Neural progenitor cell (in vitro differentiated cells): ENCODE results near the gene FHOD3. TPM values are rescaled to one million over a fixed set of nuclear protein-coding genes. Genes with fewer than 3 reads are reported as not detected.

ENCODE experiments used
- DNase-seq: peaks from one replicate; pipeline ENCODE4 v3.0.0-alpha.2; 2016; ENCODE audit warnings: low spot score
- H2AFZ ChIP-seq: fragments of 200-600 bp; sonication (generic); replicated peaks from 2 replicates; pipeline ENCODE4 v1.6.1; 2016; ENCODE audit warnings: antibody characterized with exemption
- H3F3A ChIP-seq: fragments of 200-600 bp; sonication (generic); 2 replicates; pipeline ENCODE4 v1.6.1; 2016; ENCODE audit warnings: antibody characterized with exemption, low read depth
- H3K27ac ChIP-seq: fragments of 200-600 bp; sonication (generic); 2 replicates; pipeline ENCODE4 v1.5.1; 2016; ENCODE audit warnings: mild to moderate bottlenecking
- H3K27me3 ChIP-seq: fragments of 200-600 bp; sonication (generic); 2 replicates; pipeline ENCODE4 v1.6.1; 2016; ENCODE audit warnings: mild to moderate bottlenecking, moderate library complexity
- H3K36me3 ChIP-seq: fragments of 200-600 bp; sonication (generic); 2 replicates; pipeline ENCODE4 v1.5.1; 2016
- H3K4me1 ChIP-seq: fragments of 200-600 bp; sonication (generic); 2 replicates; pipeline ENCODE4 v1.6.1; 2016; ENCODE audit warnings: mixed run types
- H3K4me2 ChIP-seq: fragments of 200-600 bp; sonication (generic); 2 replicates; pipeline ENCODE4 v1.6.1; 2016
- H3K4me3 ChIP-seq: fragments of 200-600 bp; sonication (generic); 2 replicates; pipeline ENCODE4 v1.5.1; 2016
- H3K79me2 ChIP-seq: fragments of 200-600 bp; sonication (generic); 2 replicates; pipeline ENCODE4 v1.6.1; 2016; ENCODE audit warnings: low read depth
- H3K9ac ChIP-seq: fragments of 200-600 bp; sonication (generic); 2 replicates; pipeline ENCODE4 v1.6.1; 2016
- H3K9me3 ChIP-seq: fragments of 200-600 bp; sonication (generic); 2 replicates; pipeline ENCODE4 v1.5.1; 2016; ENCODE audit warnings: low read depth
- H4K20me1 ChIP-seq: fragments of 200-600 bp; sonication (generic); 2 replicates; pipeline ENCODE4 v1.6.1; 2016; ENCODE audit warnings: low read depth
- H3K27ac Mint-ChIP-seq: 3 replicates; pipeline ENCODE4 v1.8.0; 2021; ENCODE audit warnings: mixed read lengths
- H3K27me3 Mint-ChIP-seq: 2 replicates; pipeline ENCODE4 v1.8.0; 2022; ENCODE audit warnings: low read depth, mild to moderate bottlenecking, inconsistent platforms, moderate library complexity, mixed read lengths; ENCODE audit not compliant: insufficient read depth
- H3K36me3 Mint-ChIP-seq: 3 replicates; pipeline ENCODE4 v1.8.0; 2021; ENCODE audit warnings: mixed read lengths
- H3K4me1 Mint-ChIP-seq: 3 replicates; pipeline ENCODE4 v1.8.0; 2021; ENCODE audit warnings: mixed read lengths
- H3K4me3 Mint-ChIP-seq: 3 replicates; pipeline ENCODE4 v1.8.0; 2021; ENCODE audit warnings: mild to moderate bottlenecking, moderate library complexity, mixed read lengths
- H3K9me3 Mint-ChIP-seq: 3 replicates; pipeline ENCODE4 v1.8.0; 2020; ENCODE audit warnings: mixed read lengths
- CTCF ChIP-seq: fragments of 200-600 bp; sonication (generic); IDR thresholded peaks from 2 replicates; pipeline ENCODE4 v1.5.1; 2017; ENCODE audit warnings: antibody characterized with exemption, mild to moderate bottlenecking
- EZH2 ChIP-seq: fragments of 200-600 bp; sonication (generic); IDR thresholded peaks from 2 replicates; pipeline ENCODE4 v1.6.1; 2017; ENCODE audit warnings: antibody characterized with exemption, mild to moderate bottlenecking, moderate library complexity
- EZH2phosphoT487 ChIP-seq: fragments of 200-600 bp; sonication (generic); IDR thresholded peaks from 2 replicates; pipeline ENCODE4 v1.6.1; 2017; ENCODE audit warnings: antibody characterized with exemption
- total RNA-seq: library from RNA; depleted of rRNA; stranded (reverse); fragments of >200 nt; gene quantifications from 2 replicates; pipeline ENCODE4 v1.2.3, GENCODE V29; 2015; ENCODE audit warnings: low replicate concordance

The FHOD3 gene
- total RNA-seq, 1 donor from 2014 or later = 69.7 TPM

DNA sequence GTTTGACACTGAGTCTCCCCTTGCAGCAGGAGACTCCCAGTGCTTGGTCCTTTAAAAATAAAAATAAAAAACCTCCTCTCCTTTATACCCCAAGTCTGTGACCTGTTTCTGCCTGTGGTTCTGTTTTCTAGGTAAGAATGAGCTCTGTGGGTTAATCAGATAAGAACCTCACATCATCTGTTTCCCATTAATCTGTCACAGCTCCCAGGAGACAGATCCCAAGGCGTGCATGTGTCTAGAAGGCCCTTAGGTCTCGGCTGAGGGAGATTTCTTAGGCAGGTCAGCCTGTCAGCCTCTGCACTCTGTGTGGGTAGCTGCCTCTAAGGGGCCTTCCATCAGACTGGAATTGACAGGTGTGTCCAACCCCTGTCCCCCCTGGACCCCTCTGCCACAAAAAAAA is 80.7 kb downstream of the FHOD3 start:
- Histone ChIP-seq H3K9me3 (no peaks in the 10 kb centered on the region), H3K36me3 (no peaks in the 10 kb centered on the region), H3K4me2 (no peak overlapping the region), H3K4me3 (no peak overlapping the region), H3K4me1 (peaks cover 15% of the 10 kb centered on the region), H4K20me1 (peaks cover 72% of the 10 kb centered on the region), H3K27me3 (no peaks in the 10 kb centered on the region), H2AFZ (no peak overlapping the region), H3K27ac (no peak overlapping the region), H3K79me2 (peaks cover 37% of the 10 kb centered on the region), H3K9ac (no peak overlapping the region), H3F3A (no peaks in the 10 kb centered on the region)
- Mint-ChIP-seq H3K27me3 (no peaks in the 10 kb centered on the region), H3K36me3 (peaks cover 9% of the 10 kb centered on the region), H3K4me3 (no peak overlapping the region), H3K27ac (peak overlapping the region; percentile 22), H3K9me3 (no peaks in the 10 kb centered on the region), H3K4me1 (peaks cover 12% of the 10 kb centered on the region)
- no peak for DNase-seq
- TF ChIP-seq EZH2phosphoT487 = no peak
- no peak for TF ChIP-seq CTCF

DNA sequence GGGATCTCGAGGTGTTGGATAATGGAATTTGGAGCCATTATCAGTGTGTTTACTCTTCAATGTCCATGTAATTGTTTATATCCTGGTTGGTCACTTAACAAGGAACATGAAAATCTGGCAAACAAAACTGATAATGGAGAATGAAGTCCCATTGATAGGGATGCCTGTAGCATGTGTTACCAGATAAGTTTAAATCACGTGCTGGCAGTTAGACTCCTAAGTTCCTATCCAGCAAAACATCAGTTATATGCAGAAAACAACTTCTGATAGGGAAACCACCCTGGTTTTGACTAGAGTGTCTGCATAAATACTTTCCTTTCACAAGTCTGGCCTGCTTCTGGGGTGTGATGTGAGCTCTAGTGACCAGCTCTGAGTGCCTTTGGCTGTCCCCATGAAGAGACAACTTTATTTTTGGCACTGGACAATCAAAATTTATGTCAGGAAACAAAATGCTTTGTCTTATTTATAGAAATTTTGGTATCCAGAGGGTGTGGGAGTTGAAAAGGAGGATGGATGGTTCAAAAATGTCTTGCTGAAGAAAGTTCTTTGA is 82.0 kb downstream of the FHOD3 start:
- DNase-seq = no peak
- H3K36me3 Mint-ChIP-seq = peaks cover 8% of the 10 kb centered on the region
- no peak overlapping the region for H3K27ac Mint-ChIP-seq

GRCh38 chr18:36380173-36380827 is 82.8 kb downstream of the FHOD3 start:
- peaks cover 12% of the 10 kb centered on the region for H3K4me1 Mint-ChIP-seq
- no peak overlapping the region for H3K4me3 ChIP-seq
- H3K9me3 Mint-ChIP-seq = no peaks in the 10 kb centered on the region
- no peak overlapping the region for H3K27ac Mint-ChIP-seq
- H3K4me2 ChIP-seq = no peak overlapping the region
- no peaks in the 10 kb centered on the region for H3F3A ChIP-seq
- no peaks in the 10 kb centered on the region for H3K27me3 ChIP-seq
- no peak for TF ChIP-seq EZH2
- H3K36me3 Mint-ChIP-seq = peaks cover 9% of the 10 kb centered on the region
- peaks cover 54% of the 10 kb centered on the region for H3K79me2 ChIP-seq
- H3K9me3 ChIP-seq = no peaks in the 10 kb centered on the region
- H3K9ac ChIP-seq = no peak overlapping the region
- H4K20me1 ChIP-seq = peaks cover 66% of the 10 kb centered on the region
- no peak for DNase-seq
- no peaks in the 10 kb centered on the region for H3K36me3 ChIP-seq
- peaks cover 13% of the 10 kb centered on the region for H3K4me1 ChIP-seq
- H3K27me3 Mint-ChIP-seq = no peaks in the 10 kb centered on the region
- H3K4me3 Mint-ChIP-seq = no peak overlapping the region
- no peak overlapping the region for H2AFZ ChIP-seq
- no peak overlapping the region for H3K27ac ChIP-seq

More for the DNA sequence above, 82.0 kb downstream of the FHOD3 start:
- Histone ChIP-seq H3K27me3 (no peaks in the 10 kb centered on the region), H3K36me3 (no peaks in the 10 kb centered on the region), H3K9ac (no peak overlapping the region), H3K4me1 (peaks cover 15% of the 10 kb centered on the region), H3F3A (no peaks in the 10 kb centered on the region), H3K79me2 (peaks cover 50% of the 10 kb centered on the region), H4K20me1 (peaks cover 72% of the 10 kb centered on the region), H3K4me3 (no peak overlapping the region), H3K27ac (no peak overlapping the region), H3K4me2 (no peak overlapping the region), H2AFZ (no peak overlapping the region), H3K9me3 (no peaks in the 10 kb centered on the region)
- Mint-ChIP-seq H3K9me3 (no peaks in the 10 kb centered on the region), H3K27me3 (no peaks in the 10 kb centered on the region), H3K4me3 (no peak overlapping the region), H3K4me1 (peaks cover 12% of the 10 kb centered on the region)
- TF ChIP-seq EZH2phosphoT487 = no peak
- no peak for TF ChIP-seq CTCF
- no peak for TF ChIP-seq EZH2

DNA sequence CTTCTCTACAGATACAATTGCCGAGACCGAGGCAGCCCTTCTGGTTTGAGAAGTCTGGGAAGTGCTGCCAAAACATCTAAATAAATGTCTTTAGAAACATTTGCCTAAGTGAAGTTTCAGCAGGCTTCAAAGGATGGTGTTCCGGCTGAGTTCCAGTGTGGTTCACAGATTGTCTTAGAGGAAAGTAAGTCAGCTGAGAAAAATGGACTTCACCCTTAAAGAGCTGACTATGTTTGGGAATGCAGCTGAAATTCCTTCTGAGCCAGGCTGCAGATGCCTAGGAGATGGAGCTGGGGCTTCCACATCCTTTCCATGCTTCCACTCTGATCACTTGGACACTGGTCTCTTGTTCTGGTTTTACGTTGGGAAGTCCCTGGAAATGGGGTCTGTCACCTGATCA is 83.6 kb downstream of the FHOD3 start:
- no peaks in the 10 kb centered on the region for H3K27me3 ChIP-seq
- no peaks in the 10 kb centered on the region for H3K9me3 ChIP-seq
- H3K4me1 ChIP-seq = peaks cover 5% of the 10 kb centered on the region
- Mint-ChIP-seq H3K9me3 (no peaks in the 10 kb centered on the region), H3K4me1 (peaks cover 8% of the 10 kb centered on the region), H3K27me3 (no peaks in the 10 kb centered on the region), H3K36me3 (peaks cover 10% of the 10 kb centered on the region), H3K4me3 (no peak overlapping the region), H3K27ac (peak overlapping the region; percentile 40)
- H3K9ac ChIP-seq = no peak overlapping the region
- no peaks in the 10 kb centered on the region for H3F3A ChIP-seq
- H3K4me3 ChIP-seq = no peak overlapping the region
- no peak overlapping the region for H3K27ac ChIP-seq
- H2AFZ ChIP-seq = no peak overlapping the region
- no peak for TF ChIP-seq EZH2
- TF ChIP-seq EZH2phosphoT487 = no peak
- no peak for TF ChIP-seq CTCF
- no peak overlapping the region for H3K4me2 ChIP-seq
- H3K79me2 ChIP-seq = peaks cover 61% of the 10 kb centered on the region
- peaks cover 58% of the 10 kb centered on the region for H4K20me1 ChIP-seq
- DNase-seq = no peak
- H3K36me3 ChIP-seq = no peaks in the 10 kb centered on the region
